Measurements from ENCODE around the gene SC5D. TPM values are rescaled to one million over a fixed set of nuclear protein-coding genes. Genes with fewer than 3 reads are reported as not detected.

Gene SC5D
- total RNA-seq, 4 donors from 2014 or later: 23.6 to 38.3 (median 26.2) TPM

- ATAC-seq: no peak
- Histone ChIP-seq H3K27ac (no peak overlapping the region), H3K9me3 (no peaks in the 10 kb centered on the region), H3K4me1 (no peaks in the 10 kb centered on the region), H3K36me3 (no peaks in the 10 kb centered on the region), H3K4me3 (no peak overlapping the region), H3K27me3 (peaks cover 46% of the 10 kb centered on the region)
- no peak for TF ChIP-seq POLR2AphosphoS5 (IDR thresholded peaks at IDR 0.05)
- TF ChIP-seq EP300 (IDR thresholded peaks at IDR 0.05): no peak
- no peak for TF ChIP-seq POLR2A (IDR thresholded peaks at IDR 0.05)
- TF ChIP-seq CTCF (IDR thresholded peaks at IDR 0.05): no peak
- 32 to 44% methylated on average over 6 to 7 of the region's 7 CpGs for WGBS, 2 donors (ENCODE audit: low coverage in 1 of 2)
Measured at GRCh38 chr11:121270001-121270678, 22.4 kb upstream of the SC5D start.

- H3K36me3 ChIP-seq: no peaks in the 10 kb centered on the region
- 82% methylated on average over 4 of the region's 4 CpGs for WGBS, 2 donors (ENCODE audit: low coverage in 1 of 2)
- H3K4me1 ChIP-seq: no peaks in the 10 kb centered on the region
- H3K27me3 ChIP-seq: peaks cover 5% of the 10 kb centered on the region
- no peak for ATAC-seq
- no peak for TF ChIP-seq POLR2AphosphoS5 (IDR thresholded peaks at IDR 0.05)
- TF ChIP-seq EP300 (IDR thresholded peaks at IDR 0.05): no peak
- no peak for TF ChIP-seq POLR2A (IDR thresholded peaks at IDR 0.05)
- TF ChIP-seq CTCF (IDR thresholded peaks at IDR 0.05): no peak
- H3K4me3 ChIP-seq: no peak overlapping the region
- H3K27ac ChIP-seq: no peak overlapping the region
- H3K9me3 ChIP-seq: no peaks in the 10 kb centered on the region
Measured at GRCh38 chr11:121274332-121274991, 18.1 kb upstream of the SC5D start.

- TF ChIP-seq POLR2AphosphoS5 (IDR thresholded peaks at IDR 0.05) (no peak), EP300 (IDR thresholded peaks at IDR 0.05) (no peak), CTCF (IDR thresholded peaks at IDR 0.05) (no peak), POLR2A (IDR thresholded peaks at IDR 0.05) (no peak)
- H3K27me3 ChIP-seq: peaks cover 44% of the 10 kb centered on the region
- H3K9me3 ChIP-seq: no peaks in the 10 kb centered on the region
- no peak overlapping the region for H3K4me3 ChIP-seq
- 80% methylated on average over 2 of the region's 5 CpGs; no CpG with 5 or more reads in 1 of the 2 donors for WGBS, 2 donors (ENCODE audit: low coverage in 1 of 2)
- H3K36me3 ChIP-seq: no peaks in the 10 kb centered on the region
- no peak overlapping the region for H3K27ac ChIP-seq
- no peak for ATAC-seq
- H3K4me1 ChIP-seq: no peaks in the 10 kb centered on the region
Measured at GRCh38 chr11:121281698-121282097, 10.9 kb upstream of the SC5D start.

- Histone ChIP-seq H3K36me3 (no peaks in the 10 kb centered on the region), H3K9me3 (no peaks in the 10 kb centered on the region), H3K4me3 (no peak overlapping the region), H3K27me3 (peaks cover 44% of the 10 kb centered on the region), H3K4me1 (no peaks in the 10 kb centered on the region), H3K27ac (no peak overlapping the region)
- 60 to 72% methylated on average over 3 to 4 of the region's 4 CpGs for WGBS, 2 donors (ENCODE audit: low coverage in 1 of 2)
- ATAC-seq: no peak
- TF ChIP-seq POLR2A (IDR thresholded peaks at IDR 0.05) (no peak), POLR2AphosphoS5 (IDR thresholded peaks at IDR 0.05) (no peak), CTCF (IDR thresholded peaks at IDR 0.05) (no peak), EP300 (IDR thresholded peaks at IDR 0.05) (no peak)
Measured at GRCh38 chr11:121282386-121282785, 10.2 kb upstream of the SC5D start.
